ENCODE results near the gene RNF114. TPM values are rescaled to one million over a fixed set of nuclear protein-coding genes. Genes with fewer than 3 reads are reported as not detected.
"Not testable (repeated sequence)": the region's sequence is repeated elsewhere in the genome, so short reads cannot be mapped to it uniquely, and the experiment has no call there.

RNF114 gene
- polyA plus RNA-seq, 1 experiment: 69.6 TPM

GRCh38 chr20:49969946-49970345, 33.7 kb downstream of the RNF114 start:
- CTCF ChIA-PET: interaction anchor here (0.9 to 2.5 kb wide), 2 partner anchors 9 to 102 kb away, joined by 5 to 26 read pairs; no protein-coding TSS in a partner anchor
- Histone ChIP-seq H3K9me3 (ENCODE audit: control insufficient read depth, insufficient read depth, low read length) (no peaks in the 10 kb centered on the region), H3K27ac (ENCODE audit: low read depth, low read length) (no peak overlapping the region), H3K27me3 (ENCODE audit: control insufficient read depth, insufficient read depth, low read length) (no peaks in the 10 kb centered on the region), H3K4me3 (ENCODE audit: low read depth, low read length) (no peak overlapping the region)
- POLR2A ChIA-PET: no interaction called here
- TF ChIP-seq CTCF (IDR thresholded peaks at IDR 0.05; ENCODE audit: low read depth, low read length): no peak
- no peak for DNase-seq (ENCODE audit: low read depth, low spot score)

GRCh38 chr20:49970498-49970897, 34.3 kb downstream of the RNF114 start:
- ChIA-PET CTCF (interaction anchor here (0.9 to 2.5 kb wide), 3 partner anchors 8 to 101 kb away, joined by 4 to 26 read pairs (median 5); no protein-coding TSS in a partner anchor), POLR2A (no interaction called here)
- TF ChIP-seq CTCF (IDR thresholded peaks at IDR 0.05; ENCODE audit: low read depth, low read length): no peak

GRCh38 chr20:49973981-49974380, 37.8 kb downstream of the RNF114 start:
- POLR2A ChIA-PET: no interaction called here

More at GRCh38 chr20:49970498-49970897, 34.3 kb downstream of the RNF114 start:
- Histone ChIP-seq H3K9me3 (ENCODE audit: control insufficient read depth, insufficient read depth, low read length) (no peaks in the 10 kb centered on the region), H3K27ac (ENCODE audit: low read depth, low read length) (no peak overlapping the region), H3K27me3 (ENCODE audit: control insufficient read depth, insufficient read depth, low read length) (no peaks in the 10 kb centered on the region), H3K4me3 (ENCODE audit: low read depth, low read length) (no peak overlapping the region)
- no peak for DNase-seq (ENCODE audit: low read depth, low spot score)

GRCh38 chr20:49976542-49976941, 40.3 kb downstream of the RNF114 start:
- Histone ChIP-seq H3K27ac (ENCODE audit: low read depth, low read length) (no peak overlapping the region), H3K4me3 (ENCODE audit: low read depth, low read length) (no peak overlapping the region), H3K9me3 (ENCODE audit: control insufficient read depth, insufficient read depth, low read length) (no peaks in the 10 kb centered on the region; the same call in 1 of the 2 replicates), H3K27me3 (ENCODE audit: control insufficient read depth, insufficient read depth, low read length) (peaks cover under 1% of the 10 kb centered on the region)
- ChIA-PET POLR2A (interaction anchor here (0.6 kb wide), 1 partner anchor 100 kb away, joined by 3 read pairs; no protein-coding TSS in a partner anchor), CTCF (interaction anchor here (0.6 to 13.9 kb wide), 8 partner anchors 12 to 193 kb away, joined by 3 to 419 read pairs (median 5); no protein-coding TSS in a partner anchor)
- DNase-seq (ENCODE audit: low read depth, low spot score): no peak
- TF ChIP-seq CTCF (IDR thresholded peaks at IDR 0.05; ENCODE audit: low read depth, low read length): no peak

More at GRCh38 chr20:49973981-49974380, 37.8 kb downstream of the RNF114 start:
- no peak for DNase-seq (ENCODE audit: low read depth, low spot score)
- Histone ChIP-seq H3K27ac (ENCODE audit: low read depth, low read length) (no peak overlapping the region), H3K9me3 (ENCODE audit: control insufficient read depth, insufficient read depth, low read length) (no peaks in the 10 kb centered on the region), H3K27me3 (ENCODE audit: control insufficient read depth, insufficient read depth, low read length) (no peaks in the 10 kb centered on the region), H3K4me3 (ENCODE audit: low read depth, low read length) (no peak overlapping the region)
- CTCF ChIA-PET: interaction anchor here (0.7 to 13.9 kb wide), 2 partner anchors 98 to 112 kb away, joined by 3 to 419 read pairs; no protein-coding TSS in a partner anchor
- TF ChIP-seq CTCF (IDR thresholded peaks at IDR 0.05; ENCODE audit: low read depth, low read length): no peak

- H3K27me3 ChIP-seq (ENCODE audit: control insufficient read depth, insufficient read depth, low read length); H3K9me3 ChIP-seq (ENCODE audit: control insufficient read depth, insufficient read depth, low read length); H3K4me3 ChIP-seq (ENCODE audit: low read depth, low read length); DNase-seq (ENCODE audit: low read depth, low spot score); H3K27ac ChIP-seq (ENCODE audit: low read depth, low read length): not testable (repeated sequence)
- ChIA-PET POLR2A (interaction anchor here (0.7 kb wide), 1 partner anchor 22 kb away, joined by 3 read pairs; no protein-coding TSS in a partner anchor), CTCF (interaction anchor here (1.0 to 13.9 kb wide), 10 partner anchors 8 to 194 kb away, joined by 3 to 419 read pairs (median 13); no protein-coding TSS in a partner anchor)
Measured at GRCh38 chr20:49977740-49978139, 41.5 kb downstream of the RNF114 start.
